MM.1S (cell line): ENCODE measurements around the gene SEC24B.

Experiments used
- DNase-seq: peaks from one replicate; pipeline ENCODE4 v3.0.0-alpha.2; 2015
- H2AFZ ChIP-seq: fragments of 300-600 bp; sonication (generic); 2 replicates; pipeline ENCODE4 v1.6.0; 2016; ENCODE audit warnings: antibody characterized with exemption, low read length
- H3F3A ChIP-seq: fragments of 300-600 bp; sonication (generic); 2 replicates; pipeline ENCODE4 v1.6.1; 2016; ENCODE audit warnings: mild to moderate bottlenecking, antibody characterized with exemption, low read length, moderate library complexity, mixed read lengths; ENCODE audit not compliant: insufficient read depth
- H3K27ac ChIP-seq: fragments of 300-600 bp; sonication (generic); 2 replicates; pipeline ENCODE4 v1.5.1; 2016; ENCODE audit warnings: mild to moderate bottlenecking, low read length
- H3K27me3 ChIP-seq: fragments of 300-600 bp; sonication (generic); replicated peaks from 2 replicates; pipeline ENCODE4 v1.6.0; 2016; ENCODE audit warnings: low read length; ENCODE audit not compliant: insufficient read depth
- H3K36me3 ChIP-seq: fragments of 300-600 bp; sonication (generic); replicated peaks from 2 replicates; pipeline ENCODE4 v1.6.1; 2016; ENCODE audit warnings: mild to moderate bottlenecking, low read length, mixed read lengths; ENCODE audit not compliant: insufficient read depth
- H3K4me1 ChIP-seq: fragments of 300-600 bp; sonication (generic); 2 replicates; pipeline ENCODE4 v1.6.1; 2016; ENCODE audit warnings: low read length, mixed read lengths
- H3K4me2 ChIP-seq: fragments of 300-600 bp; sonication (generic); 2 replicates; pipeline ENCODE4 v1.6.0; 2016; ENCODE audit warnings: low read depth, low read length
- H3K4me3 ChIP-seq: fragments of 300-600 bp; sonication (generic); 2 replicates; pipeline ENCODE4 v1.5.1; 2016; ENCODE audit warnings: low read length, mixed read lengths
- H3K79me2 ChIP-seq: fragments of 300-600 bp; sonication (generic); 2 replicates; pipeline ENCODE4 v1.6.1; 2016; ENCODE audit warnings: mixed run types, low read length, mixed read lengths
- H3K9ac ChIP-seq: fragments of 300-600 bp; sonication (generic); 2 replicates; pipeline ENCODE4 v1.6.1; 2016; ENCODE audit warnings: low read length, mixed read lengths
- H3K9me2 ChIP-seq: fragments of 300-600 bp; sonication (generic); replicated peaks from 2 replicates; pipeline ENCODE4 v1.6.1; 2016; ENCODE audit warnings: mild to moderate bottlenecking, low read length, mixed read lengths; ENCODE audit not compliant: insufficient read depth
- H3K9me3 ChIP-seq: fragments of 300-600 bp; sonication (generic); replicated peaks from 2 replicates; pipeline ENCODE4 v1.6.1; 2016; ENCODE audit warnings: mild to moderate bottlenecking, low read length, mixed read lengths; ENCODE audit not compliant: insufficient read depth
- H4K20me1 ChIP-seq: fragments of 300-600 bp; sonication (generic); 2 replicates; pipeline ENCODE4 v1.6.1; 2016; ENCODE audit warnings: mild to moderate bottlenecking, low read length, moderate library complexity, mixed read lengths; ENCODE audit not compliant: insufficient read depth
- EZH2 ChIP-seq: fragments of 300-600 bp; sonication (generic); optimal IDR thresholded peaks from 2 replicates; pipeline ENCODE3; 2017; ENCODE audit warnings: low read depth, mild to moderate bottlenecking, antibody characterized with exemption, low read length, mixed read lengths
- EZH2phosphoT487 ChIP-seq: fragments of 300-600 bp; sonication (generic); IDR thresholded peaks from 2 replicates; pipeline ENCODE4 v1.6.1; 2018; ENCODE audit warnings: antibody characterized with exemption, low read length
- TF ChIP-seq, protein P1 (sequence below): fragments of 300-600 bp; sonication (generic); IDR thresholded peaks from 2 replicates; pipeline ENCODE4 v1.5.1; 2016; ENCODE audit warnings: antibody characterized with exemption, low read length, mixed read lengths

SEC24B gene

DNA sequence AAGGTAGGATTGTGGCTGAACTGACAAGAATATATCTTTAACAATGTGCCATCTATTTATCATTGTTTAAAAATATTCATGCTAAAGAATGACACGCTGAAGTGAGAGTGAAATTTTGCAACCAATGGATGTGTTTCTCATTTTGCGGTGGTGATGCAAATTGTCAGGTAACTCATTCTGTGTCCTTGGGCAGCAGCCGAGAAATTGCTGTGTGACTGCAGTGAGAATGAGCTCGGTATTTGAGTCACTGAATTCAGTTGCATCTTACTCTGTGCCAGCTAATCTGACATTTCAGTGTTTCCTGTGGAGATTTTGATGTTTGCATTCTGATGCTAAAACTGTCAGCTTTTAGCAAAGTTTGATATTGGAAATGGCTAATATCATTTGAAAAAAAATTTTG, 154.6 kb downstream of the SEC24B start:
- Histone ChIP-seq H2AFZ (no peak overlapping the region), H3K27me3 (no peaks in the 10 kb centered on the region), H3K9me2 (no peaks in the 10 kb centered on the region), H3K36me3 (no peaks in the 10 kb centered on the region; the same call in 1 of the 2 replicates), H3K9ac (no peak overlapping the region), H4K20me1 (no peaks in the 10 kb centered on the region), H3K27ac (no peak overlapping the region), H3K4me3 (no peak overlapping the region), H3K9me3 (no peaks in the 10 kb centered on the region), H3K79me2 (no peaks in the 10 kb centered on the region; the same call in 1 of the 2 replicates), H3K4me1 (no peaks in the 10 kb centered on the region), H3K4me2 (no peak overlapping the region), H3F3A (no peaks in the 10 kb centered on the region)
- DNase-seq: no peak
- TF ChIP-seq, protein P1, sequence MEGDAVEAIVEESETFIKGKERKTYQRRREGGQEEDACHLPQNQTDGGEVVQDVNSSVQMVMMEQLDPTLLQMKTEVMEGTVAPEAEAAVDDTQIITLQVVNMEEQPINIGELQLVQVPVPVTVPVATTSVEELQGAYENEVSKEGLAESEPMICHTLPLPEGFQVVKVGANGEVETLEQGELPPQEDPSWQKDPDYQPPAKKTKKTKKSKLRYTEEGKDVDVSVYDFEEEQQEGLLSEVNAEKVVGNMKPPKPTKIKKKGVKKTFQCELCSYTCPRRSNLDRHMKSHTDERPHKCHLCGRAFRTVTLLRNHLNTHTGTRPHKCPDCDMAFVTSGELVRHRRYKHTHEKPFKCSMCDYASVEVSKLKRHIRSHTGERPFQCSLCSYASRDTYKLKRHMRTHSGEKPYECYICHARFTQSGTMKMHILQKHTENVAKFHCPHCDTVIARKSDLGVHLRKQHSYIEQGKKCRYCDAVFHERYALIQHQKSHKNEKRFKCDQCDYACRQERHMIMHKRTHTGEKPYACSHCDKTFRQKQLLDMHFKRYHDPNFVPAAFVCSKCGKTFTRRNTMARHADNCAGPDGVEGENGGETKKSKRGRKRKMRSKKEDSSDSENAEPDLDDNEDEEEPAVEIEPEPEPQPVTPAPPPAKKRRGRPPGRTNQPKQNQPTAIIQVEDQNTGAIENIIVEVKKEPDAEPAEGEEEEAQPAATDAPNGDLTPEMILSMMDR: no peak
- TF ChIP-seq EZH2phosphoT487 (no peak), EZH2 (no peak)

DNA sequence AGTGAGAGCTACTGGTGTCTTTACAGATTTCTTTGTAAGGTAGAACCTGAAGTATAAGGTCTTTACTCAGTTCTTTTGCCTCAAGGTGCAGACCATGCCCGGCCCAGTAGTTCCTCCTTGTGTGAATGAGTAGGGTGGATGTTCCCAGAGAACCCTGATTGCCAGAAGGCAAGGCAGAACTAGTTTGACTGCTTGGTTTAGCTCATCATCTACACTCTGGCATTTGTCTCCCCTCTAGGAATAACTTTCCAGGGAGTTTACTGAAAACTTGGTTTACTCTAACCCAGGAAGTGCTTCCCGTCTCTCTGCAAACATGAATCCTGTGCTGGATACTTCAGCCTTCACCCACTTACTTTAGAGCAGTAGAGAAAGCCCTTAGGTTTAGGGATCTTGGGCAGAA, 155.5 kb downstream of the SEC24B start:
- no peak for DNase-seq
- Histone ChIP-seq H3K27me3 (no peaks in the 10 kb centered on the region), H3K9ac (no peak overlapping the region), H3K9me2 (no peaks in the 10 kb centered on the region), H3K4me3 (no peak overlapping the region), H3K4me2 (no peak overlapping the region), H3K36me3 (no peaks in the 10 kb centered on the region; the same call in 1 of the 2 replicates), H4K20me1 (no peaks in the 10 kb centered on the region), H3K27ac (no peak overlapping the region), H3F3A (no peaks in the 10 kb centered on the region), H3K4me1 (no peaks in the 10 kb centered on the region), H2AFZ (no peak overlapping the region), H3K9me3 (no peaks in the 10 kb centered on the region), H3K79me2 (no peaks in the 10 kb centered on the region; the same call in 1 of the 2 replicates)
- TF ChIP-seq EZH2 (no peak), EZH2phosphoT487 (no peak)
- TF ChIP-seq, protein P1: no peak

DNA sequence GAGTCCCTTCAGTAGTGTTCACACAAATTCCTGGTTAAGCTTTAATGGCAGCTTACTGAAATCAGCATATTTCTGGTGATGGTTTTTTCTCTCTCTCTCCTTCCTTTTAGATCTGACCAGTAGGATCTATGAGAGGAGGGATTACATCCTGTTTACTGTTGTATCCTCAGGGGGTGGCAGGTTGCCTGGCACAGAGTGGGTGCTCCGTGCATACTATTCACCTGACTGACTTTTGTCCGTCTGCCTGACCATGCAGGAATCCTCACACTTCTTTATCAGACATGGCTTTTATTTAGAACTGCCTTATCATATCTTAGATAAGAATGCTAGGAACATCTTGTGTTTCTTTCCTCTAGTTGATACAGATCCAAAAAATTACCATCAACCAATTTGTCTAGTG, 156.0 kb downstream of the SEC24B start:
- Histone ChIP-seq H3K9me2 (no peaks in the 10 kb centered on the region), H3K27me3 (no peaks in the 10 kb centered on the region), H3K4me2 (no peak overlapping the region), H3K36me3 (no peaks in the 10 kb centered on the region; the same call in 1 of the 2 replicates), H4K20me1 (no peaks in the 10 kb centered on the region), H3K4me1 (no peaks in the 10 kb centered on the region), H3K9ac (no peak overlapping the region), H3F3A (no peaks in the 10 kb centered on the region), H3K9me3 (no peaks in the 10 kb centered on the region), H3K27ac (no peak overlapping the region), H3K4me3 (no peak overlapping the region), H3K79me2 (no peaks in the 10 kb centered on the region; the same call in 1 of the 2 replicates), H2AFZ (no peak overlapping the region)
- TF ChIP-seq EZH2: no peak
- no peak for TF ChIP-seq EZH2phosphoT487
- TF ChIP-seq, protein P1: no peak
- DNase-seq: no peak
